PC-3 (cell line): ENCODE data around the gene FN3K. TPM values are rescaled to one million over a fixed set of nuclear protein-coding genes. Genes with fewer than 3 reads are reported as not detected.

Experiments used
- ATAC-seq: fragments of 200-7000 bp; cut with Tn5 transposase; 2 replicates; pipeline ENCODE4 v1.9.1; 2020; ENCODE audit warnings: mild to moderate bottlenecking, moderate library complexity
- BruUV-seq: library from RNA; stranded (reverse); fragments of 400-500 nt; replicated peaks from 2 replicates; lab custom pipeline; 2021; lab: Mats Ljungman, UMichigan
- CTCF ChIA-PET: fragments of 300-600 bp; sonication (Branson Sonifier 250); formaldehyde crosslinking; loops from one replicate; lab custom pipeline; 2022; ENCODE audit warnings: antibody characterized with exemption; lab: Charles Lee
- POLR2A ChIA-PET: fragments of 300-600 bp; sonication (Branson Sonifier 250); formaldehyde crosslinking; loops from one replicate; lab custom pipeline; 2022; ENCODE audit warnings: antibody characterized with exemption; ENCODE audit not compliant: unreplicated experiment; lab: Charles Lee
- DNase-seq: peaks from one replicate; pipeline ENCODE4 v3.0.0-alpha.2; 2015
- H2AFZ ChIP-seq: fragments of 300-600 bp; sonication (generic); 2 replicates; pipeline ENCODE4 v1.6.0; 2016; ENCODE audit warnings: antibody characterized with exemption, low read length
- H3F3A ChIP-seq: fragments of 300-600 bp; sonication (generic); one replicate; pipeline ENCODE4 v1.6.0; 2017; ENCODE audit warnings: antibody characterized with exemption, low read length, control low read depth, mild to moderate bottlenecking; ENCODE audit not compliant: unreplicated experiment
- H3K27ac ChIP-seq: fragments of 300-600 bp; sonication (generic); 2 replicates; pipeline ENCODE4 v1.5.1; 2016; ENCODE audit warnings: mild to moderate bottlenecking, low read length
- H3K27me3 ChIP-seq: fragments of 300-600 bp; sonication (generic); 2 replicates; pipeline ENCODE4 v1.6.1; 2016; ENCODE audit warnings: low read length, mixed read lengths
- H3K36me3 ChIP-seq: fragments of 300-600 bp; sonication (generic); 2 replicates; pipeline ENCODE4 v1.6.1; 2016; ENCODE audit warnings: low read depth, mixed run types, low read length, mixed read lengths
- H3K4me1 ChIP-seq: fragments of 300-600 bp; sonication (generic); 2 replicates; pipeline ENCODE4 v1.5.1; 2016; ENCODE audit warnings: low read length; ENCODE audit not compliant: insufficient read depth
- H3K4me2 ChIP-seq: fragments of 300-600 bp; sonication (generic); 2 replicates; pipeline ENCODE4 v1.6.0; 2016; ENCODE audit warnings: low read length
- H3K4me3 ChIP-seq: fragments of 300-600 bp; sonication (generic); 2 replicates; pipeline ENCODE4 v1.5.1; 2016; ENCODE audit warnings: mild to moderate bottlenecking, low read length, mixed read lengths
- H3K79me2 ChIP-seq: fragments of 300-600 bp; sonication (generic); 2 replicates; pipeline ENCODE4 v1.6.1; 2017; ENCODE audit warnings: low read length, mixed read lengths
- H3K9ac ChIP-seq: fragments of 300-600 bp; sonication (generic); 2 replicates; pipeline ENCODE4 v1.6.0; 2016; ENCODE audit warnings: mild to moderate bottlenecking, low read length
- H3K9me2 ChIP-seq: fragments of 300-600 bp; sonication (generic); replicated peaks from 2 replicates; pipeline ENCODE4 v1.6.1; 2016; ENCODE audit warnings: mixed run types, low read length, mixed read lengths
- H3K9me3 ChIP-seq: fragments of 300-600 bp; sonication (generic); 2 replicates; pipeline ENCODE4 v1.6.1; 2016; ENCODE audit warnings: low read length, mixed read lengths
- H4K20me1 ChIP-seq: fragments of 300-600 bp; sonication (generic); 2 replicates; pipeline ENCODE4 v1.6.1; 2016; ENCODE audit warnings: low read length, mixed read lengths
- EZH2 ChIP-seq: fragments of 300-600 bp; sonication (generic); IDR thresholded peaks from one replicate; pipeline ENCODE4 v1.6.1; 2017; ENCODE audit warnings: antibody characterized with exemption, mild to moderate bottlenecking, low read length; ENCODE audit not compliant: unreplicated experiment
- EZH2phosphoT487 ChIP-seq: fragments of 300-600 bp; sonication (generic); IDR thresholded peaks from 2 replicates; pipeline ENCODE4 v1.6.1; 2018; ENCODE audit warnings: mild to moderate bottlenecking, antibody characterized with exemption, low read length, borderline replicate concordance
- intact Hi-C: fragments of 100-400 bp; cut with micrococcal nuclease; formaldehyde crosslinking; loops from 2 replicates; pipeline ENCODE4 v1.9.0; 2023
- total RNA-seq: library from RNA; depleted of rRNA; stranded (reverse); fragments of >200 nt; gene quantifications from 2 replicates; pipeline ENCODE4 v1.2.3, GENCODE V29; 2014
- TF ChIP-seq, protein P1 (sequence below): fragments of 300-600 bp; sonication (generic); conservative IDR thresholded peaks from 2 replicates; pipeline ENCODE4 v1.5.1; 2017; ENCODE audit warnings: antibody characterized with exemption, low read depth, mild to moderate bottlenecking, low read length

FN3K gene
- total RNA-seq, 1 experiment from 2014 or later, result 8.4 TPM

DNA sequence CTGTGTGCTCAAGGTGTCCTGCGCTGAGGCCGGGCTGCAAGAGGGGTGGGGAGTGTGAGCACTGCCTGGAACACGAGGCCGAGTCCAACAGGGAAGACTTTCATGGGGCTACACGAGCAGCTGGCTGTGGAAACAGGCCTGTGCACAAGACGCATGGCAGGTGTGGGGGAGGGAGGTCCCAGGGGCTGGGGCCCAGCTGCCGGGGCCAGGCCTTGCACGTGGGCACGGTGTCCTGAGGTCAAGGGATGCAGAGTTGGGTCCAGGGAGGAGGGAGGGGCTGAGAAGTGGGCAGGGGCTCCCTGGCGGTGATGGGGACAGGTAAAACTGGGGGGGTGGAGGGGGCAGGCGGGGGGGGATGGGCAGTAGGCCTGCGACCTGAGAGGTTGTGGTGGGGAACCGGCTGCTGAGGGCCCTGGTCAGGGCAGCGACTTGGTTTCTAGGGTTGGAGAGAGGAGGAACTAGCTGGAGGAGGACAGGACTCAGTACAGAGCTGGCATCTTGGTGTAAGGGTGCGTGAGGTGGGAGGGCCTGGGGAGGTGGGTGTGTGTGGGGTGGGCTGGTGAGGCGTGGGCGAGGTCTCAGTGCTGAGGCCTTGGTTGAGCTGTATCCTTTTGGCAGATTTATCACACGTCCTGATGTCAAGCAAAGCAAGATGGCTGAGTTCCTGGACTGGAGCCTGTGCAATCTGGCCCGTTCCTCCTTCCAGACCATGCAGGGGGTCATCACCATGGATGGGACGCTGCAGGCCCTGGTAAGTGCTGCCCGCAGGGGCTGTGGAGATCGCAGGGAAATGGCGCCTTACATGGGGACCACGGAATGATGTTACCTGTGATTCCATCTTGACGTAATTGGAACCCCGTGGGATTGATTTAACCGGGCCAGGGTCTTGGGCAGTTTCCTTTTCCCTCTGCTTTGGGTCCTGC lies 45.8 kb downstream of the FN3K start:
- no peaks in the 10 kb centered on the region for H3K79me2 ChIP-seq
- TF ChIP-seq EZH2phosphoT487 (no peak), EZH2 (no peak)
- TF ChIP-seq, protein P1, sequence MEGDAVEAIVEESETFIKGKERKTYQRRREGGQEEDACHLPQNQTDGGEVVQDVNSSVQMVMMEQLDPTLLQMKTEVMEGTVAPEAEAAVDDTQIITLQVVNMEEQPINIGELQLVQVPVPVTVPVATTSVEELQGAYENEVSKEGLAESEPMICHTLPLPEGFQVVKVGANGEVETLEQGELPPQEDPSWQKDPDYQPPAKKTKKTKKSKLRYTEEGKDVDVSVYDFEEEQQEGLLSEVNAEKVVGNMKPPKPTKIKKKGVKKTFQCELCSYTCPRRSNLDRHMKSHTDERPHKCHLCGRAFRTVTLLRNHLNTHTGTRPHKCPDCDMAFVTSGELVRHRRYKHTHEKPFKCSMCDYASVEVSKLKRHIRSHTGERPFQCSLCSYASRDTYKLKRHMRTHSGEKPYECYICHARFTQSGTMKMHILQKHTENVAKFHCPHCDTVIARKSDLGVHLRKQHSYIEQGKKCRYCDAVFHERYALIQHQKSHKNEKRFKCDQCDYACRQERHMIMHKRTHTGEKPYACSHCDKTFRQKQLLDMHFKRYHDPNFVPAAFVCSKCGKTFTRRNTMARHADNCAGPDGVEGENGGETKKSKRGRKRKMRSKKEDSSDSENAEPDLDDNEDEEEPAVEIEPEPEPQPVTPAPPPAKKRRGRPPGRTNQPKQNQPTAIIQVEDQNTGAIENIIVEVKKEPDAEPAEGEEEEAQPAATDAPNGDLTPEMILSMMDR, result no peak
- no peak overlapping the region for H3K4me2 ChIP-seq
- H3K9me3 ChIP-seq, result no peaks in the 10 kb centered on the region
- no peaks in the 10 kb centered on the region for H4K20me1 ChIP-seq
- no TSS peak for BruUV-seq
- CTCF ChIA-PET, result interaction anchor here (1.0 kb wide), 3 partner anchors 95 to 182 kb away, joined by 3 to 11 read pairs (median 4); no protein-coding TSS in a partner anchor
- no peak overlapping the region for H3K27ac ChIP-seq
- H3K4me3 ChIP-seq, result no peak overlapping the region
- POLR2A ChIA-PET, result no interaction called here
- peaks cover 4% of the 10 kb centered on the region for H3K4me1 ChIP-seq
- peak; percentile 14 for ATAC-seq
- no peak overlapping the region for H3K9ac ChIP-seq
- H2AFZ ChIP-seq, result no peak overlapping the region
- no peaks in the 10 kb centered on the region for H3K27me3 ChIP-seq
- intact Hi-C loops, result no loop called here
- H3F3A ChIP-seq, result no peaks in the 10 kb centered on the region
- H3K36me3 ChIP-seq, result peaks cover 17% of the 10 kb centered on the region
- no peak for DNase-seq
- no peaks in the 10 kb centered on the region for H3K9me2 ChIP-seq

DNA sequence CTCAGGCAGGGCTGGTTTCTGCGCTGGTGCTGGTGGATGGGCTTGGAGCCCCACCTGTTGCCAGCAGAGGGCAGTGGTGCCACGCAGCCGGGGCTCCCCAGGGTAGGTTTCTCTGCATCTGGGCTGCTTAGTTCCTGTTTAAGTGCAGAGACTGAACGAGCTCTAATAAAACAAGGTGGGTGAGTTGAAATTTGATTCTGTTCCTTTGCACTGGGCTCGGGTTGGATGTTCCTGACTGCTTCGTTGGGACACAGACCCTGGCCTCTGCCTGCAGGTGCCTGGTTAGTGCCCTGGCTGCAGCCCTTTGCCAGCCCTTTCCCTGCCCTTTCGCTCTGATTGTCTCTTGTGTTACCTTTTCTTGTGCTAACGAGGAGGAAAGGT lies 46.5 kb downstream of the FN3K start:
- no TSS peak for BruUV-seq
- Histone ChIP-seq H3K9me3 (no peaks in the 10 kb centered on the region), H3K4me3 (no peak overlapping the region), H3F3A (no peaks in the 10 kb centered on the region), H3K9me2 (no peaks in the 10 kb centered on the region), H3K27ac (peak overlapping the region; percentile 48), H3K9ac (no peak overlapping the region), H3K4me1 (peaks cover 4% of the 10 kb centered on the region), H3K36me3 (peaks cover 13% of the 10 kb centered on the region), H3K79me2 (no peaks in the 10 kb centered on the region), H4K20me1 (no peaks in the 10 kb centered on the region), H3K27me3 (no peaks in the 10 kb centered on the region), H3K4me2 (no peak overlapping the region), H2AFZ (no peak overlapping the region)
- intact Hi-C loops, result loop anchor here (2.0 kb wide), 1 partner anchor 133 kb away; no protein-coding TSS in a partner anchor
- ATAC-seq (peak; percentile 100), DNase-seq (peak; percentile 81)
- TF ChIP-seq EZH2 (no peak), EZH2phosphoT487 (no peak)
- TF ChIP-seq, protein P1, result peak; percentile 97
- CTCF ChIA-PET, result interaction anchor here (0.6 to 1.0 kb wide), 5 partner anchors 43 to 181 kb away, joined by 3 to 11 read pairs (median 4); no protein-coding TSS in a partner anchor
- POLR2A ChIA-PET, result no interaction called here
